HS-27A (cell line): ENCODE measurements around the gene MFSD6.
"Not testable (repeated sequence)": the region's sequence is repeated elsewhere in the genome, so short reads cannot be mapped to it uniquely, and the experiment has no call there.

Experiments used
- DNase-seq: peaks from one replicate; pipeline ENCODE4 v3.0.0-alpha.2; 2012; ENCODE audit warnings: low read depth, missing footprints

Gene MFSD6

DNA sequence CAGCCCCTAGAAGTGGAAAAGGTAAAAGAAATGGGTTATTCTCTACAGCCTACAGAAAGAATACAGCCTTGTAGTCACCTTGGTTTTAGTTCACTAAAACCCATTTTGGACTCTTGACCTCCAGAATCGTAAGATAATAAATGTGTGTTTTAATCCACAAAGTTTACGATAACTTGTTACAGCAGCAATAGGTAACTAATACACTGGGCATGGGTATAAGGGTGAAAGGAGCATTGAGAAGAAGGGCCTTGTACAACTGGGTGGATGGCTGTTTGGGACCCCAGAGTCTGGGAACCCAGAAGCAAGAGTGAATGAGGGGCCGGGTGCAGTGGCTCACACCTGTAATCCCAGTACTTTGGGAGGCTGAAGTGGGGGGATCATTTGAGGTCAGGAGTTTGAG is 2.2 kb upstream of the MFSD6 start:
- DNase-seq, result no peak

DNA sequence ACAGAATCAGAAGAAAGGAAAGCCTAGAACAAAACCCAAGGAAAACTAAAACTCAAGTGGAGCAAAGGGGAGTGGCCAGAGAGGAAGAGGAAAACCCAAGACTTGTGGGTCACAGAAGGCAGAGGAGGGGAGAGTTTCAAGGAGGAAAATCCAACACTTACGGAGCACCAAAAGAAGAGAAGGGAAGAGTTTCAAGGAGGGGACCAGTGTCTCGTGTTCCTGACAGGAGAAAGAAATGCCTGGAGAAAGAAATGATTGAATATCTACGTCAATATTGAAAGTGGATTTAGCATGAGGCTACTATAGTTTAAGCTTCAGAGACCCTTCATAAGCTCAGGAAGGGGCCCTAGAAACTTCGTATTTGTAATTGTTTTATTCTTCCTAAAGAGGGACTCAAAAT is 1.4 kb upstream of the MFSD6 start:
- DNase-seq, result no peak

DNA sequence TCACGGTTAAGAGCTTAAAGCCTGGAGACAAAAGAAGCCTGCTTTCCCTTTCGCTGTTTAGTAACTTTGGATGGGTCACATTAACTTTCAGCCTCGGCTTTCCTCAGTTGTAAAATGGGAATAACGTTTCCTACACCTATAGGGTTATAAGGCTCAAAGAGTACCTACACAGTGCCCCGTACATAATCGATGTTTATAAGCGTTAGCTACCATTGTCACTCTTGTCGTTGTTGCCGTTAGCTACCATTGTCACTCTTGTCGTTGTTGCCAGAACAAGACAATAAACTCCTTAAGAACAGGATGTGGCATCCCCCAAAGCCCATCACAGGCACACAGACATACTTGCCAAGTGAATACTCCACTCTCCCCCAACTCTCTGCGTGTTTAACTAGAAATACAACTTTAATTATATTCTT is 901 bp upstream of the MFSD6 start:
- DNase-seq, result no peak

DNA sequence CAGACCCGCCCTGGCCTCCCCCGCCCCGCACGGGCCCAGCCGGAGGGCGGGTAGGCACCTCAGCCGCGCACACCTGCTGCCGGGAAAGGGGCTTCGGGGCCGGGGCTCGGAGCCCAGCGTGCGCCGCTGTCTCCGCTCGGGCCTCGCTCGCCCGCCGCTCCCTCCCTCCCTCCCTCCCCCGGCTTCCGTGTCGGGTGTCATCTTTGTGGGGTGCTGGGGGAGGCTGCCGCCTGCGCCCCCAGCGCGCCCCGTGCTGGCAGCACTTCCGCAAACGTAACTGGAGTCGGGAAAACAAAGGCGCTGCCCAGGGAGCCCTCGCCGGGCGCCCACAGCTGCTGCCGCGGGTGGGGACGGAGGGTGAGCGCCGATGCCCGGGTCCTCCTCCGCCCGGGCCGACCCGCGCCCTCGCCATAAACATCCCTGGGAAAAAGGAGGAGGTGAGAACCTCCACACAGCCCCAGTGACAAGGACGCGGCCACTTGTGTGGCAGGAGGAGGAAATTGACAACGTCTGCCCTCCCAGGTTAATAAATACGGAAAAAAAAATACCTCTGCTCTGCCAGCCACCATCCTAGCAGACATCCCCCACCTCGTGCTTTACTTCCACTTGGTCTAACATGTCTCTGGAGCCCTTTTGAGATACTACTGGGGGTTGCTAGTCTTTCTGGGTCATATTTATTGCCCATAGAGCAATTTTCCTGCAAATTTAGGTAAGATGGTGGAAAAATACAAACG is 550 bp downstream of the MFSD6 start:
- peak; percentile 3 for DNase-seq

DNA sequence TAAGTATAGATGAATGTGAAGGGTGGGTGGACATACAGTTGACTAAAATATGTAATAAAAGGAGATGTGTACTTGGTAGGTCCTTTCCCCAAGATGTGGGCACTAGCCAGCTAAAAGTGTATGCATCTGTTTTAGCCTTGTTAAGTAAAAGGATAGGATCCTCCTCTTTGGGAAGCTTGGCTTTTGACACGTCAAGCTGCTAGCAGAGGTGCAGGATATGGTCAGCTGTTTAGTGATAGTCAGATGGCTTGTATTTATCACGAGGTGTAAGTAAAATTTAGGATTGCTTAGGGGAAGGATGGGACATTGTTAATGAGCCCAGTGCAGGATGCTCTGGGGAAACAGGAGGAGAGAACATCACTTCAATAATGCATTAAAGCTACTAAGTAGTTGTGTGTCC is 1.5 kb downstream of the MFSD6 start:
- DNase-seq, result no peak

DNA sequence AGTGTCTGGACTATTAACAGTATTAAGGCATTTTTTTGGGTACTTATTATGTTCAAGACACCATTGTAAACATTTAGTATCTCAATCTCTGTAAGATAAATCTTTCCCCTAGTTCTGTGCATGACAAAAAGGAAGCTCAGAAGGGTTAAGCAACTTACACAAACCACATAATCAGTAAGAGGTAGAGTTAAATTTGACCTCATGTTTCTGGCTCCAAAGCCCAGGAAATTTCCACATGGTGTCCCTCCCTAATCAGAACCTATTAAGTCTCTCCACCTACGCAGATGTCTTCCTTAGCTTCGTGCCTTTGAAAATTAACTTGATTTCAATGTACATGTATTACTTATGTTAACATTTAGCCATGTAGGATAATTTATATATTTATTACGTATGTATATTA is 2.0 kb downstream of the MFSD6 start:
- no peak for DNase-seq

DNA sequence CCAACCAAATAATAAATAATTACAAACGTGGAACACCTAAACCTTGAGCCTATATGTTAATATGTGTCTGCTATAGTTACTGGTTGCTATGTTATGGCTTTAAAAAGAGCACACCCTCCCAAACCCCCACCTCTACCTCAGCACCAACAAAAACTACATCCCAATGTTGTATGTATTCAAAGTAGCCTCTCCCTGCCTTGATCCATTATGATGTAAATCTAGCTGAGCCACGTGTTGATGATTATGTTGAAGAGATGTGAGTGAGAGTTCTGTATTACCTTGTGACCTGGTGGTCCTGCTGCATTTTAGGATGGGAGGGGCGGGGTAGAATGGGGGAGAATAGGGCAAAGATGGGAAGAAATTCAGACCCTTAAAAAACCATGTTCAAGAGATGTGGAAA is 4.8 kb downstream of the MFSD6 start:
- DNase-seq, result no peak

DNA sequence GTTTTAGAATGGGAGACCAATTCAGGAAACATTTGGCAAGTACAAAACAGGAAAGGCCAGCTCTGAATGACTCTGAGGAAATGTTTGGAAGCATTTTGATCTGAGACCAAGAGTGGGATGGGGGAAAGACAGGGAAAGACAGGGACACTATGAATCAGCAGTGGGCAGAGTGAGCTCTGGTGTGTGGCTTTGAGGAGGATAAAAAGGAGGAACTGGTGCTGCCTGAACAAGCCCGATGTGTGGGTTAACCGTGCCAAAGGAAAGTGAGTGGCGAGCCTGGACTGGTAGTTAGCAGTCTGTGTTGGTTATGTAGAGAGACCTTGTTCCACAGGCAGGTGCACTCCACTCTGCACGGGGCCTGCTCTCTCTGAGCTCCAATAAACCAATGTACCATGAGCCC is 5.3 kb downstream of the MFSD6 start:
- DNase-seq, result no peak

DNA sequence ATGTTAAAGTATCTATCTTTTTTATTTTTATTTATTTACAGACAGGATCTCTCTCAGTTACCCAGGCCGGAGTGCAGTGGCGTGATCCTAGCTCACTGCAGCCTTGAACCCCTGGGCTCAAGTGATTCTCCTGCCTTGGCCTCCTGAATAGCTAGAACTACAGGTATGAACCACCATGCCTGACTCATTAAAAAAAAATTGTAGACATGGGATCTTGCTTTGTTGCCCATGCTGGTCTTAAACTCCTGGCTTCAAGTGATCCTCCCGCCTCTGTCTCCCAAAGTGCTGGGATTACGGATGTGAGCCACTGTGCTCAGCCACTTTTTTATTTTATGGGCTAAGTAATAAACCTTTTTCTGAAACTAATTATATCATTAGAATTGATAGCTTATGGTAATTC is 7.1 kb downstream of the MFSD6 start:
- no peak for DNase-seq

DNA sequence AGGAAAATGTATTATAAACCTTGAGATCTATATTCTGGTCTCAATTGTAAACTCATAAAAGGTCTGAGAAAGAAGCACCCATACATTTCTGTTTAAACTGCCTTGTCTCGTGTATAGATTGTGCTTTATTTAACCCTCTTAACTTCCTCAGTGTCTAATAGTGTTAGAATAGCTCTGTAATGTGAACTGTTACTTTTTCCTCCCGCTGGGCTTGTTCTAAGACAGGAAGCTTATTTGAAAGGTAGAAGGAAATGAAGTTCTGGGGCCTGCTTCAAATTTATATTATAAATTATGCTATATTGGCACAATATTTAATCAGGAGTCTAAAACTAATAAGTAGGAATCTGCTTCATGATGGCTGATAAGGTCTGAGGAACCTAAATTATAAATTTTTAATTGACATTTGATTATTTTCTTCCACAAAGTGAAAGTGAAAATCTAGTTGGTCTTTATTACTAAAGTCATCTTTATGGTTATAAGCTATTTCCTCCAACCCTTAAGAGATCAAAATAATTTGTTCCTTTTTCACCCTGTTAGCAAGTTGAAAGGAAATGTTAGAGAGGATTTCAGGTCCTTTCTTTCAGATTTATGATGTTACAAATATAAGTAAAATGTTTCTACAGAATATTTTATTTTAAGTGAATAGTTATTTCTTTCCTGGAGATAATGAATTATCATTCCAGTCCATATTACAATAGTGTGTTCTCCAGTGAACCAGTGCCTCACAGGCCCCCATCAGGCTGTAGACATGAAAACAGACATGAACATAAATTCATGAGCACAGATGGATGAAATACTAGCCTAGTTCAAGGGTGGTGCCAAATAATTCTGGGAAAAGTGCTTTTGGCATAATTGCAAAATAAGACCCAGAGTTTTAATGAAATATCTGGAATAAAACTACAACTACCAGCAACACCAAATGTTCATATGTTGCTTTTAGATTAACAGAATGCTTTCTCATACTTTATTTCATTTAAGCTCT is 7.9 kb downstream of the MFSD6 start:
- DNase-seq, result no peak

DNA sequence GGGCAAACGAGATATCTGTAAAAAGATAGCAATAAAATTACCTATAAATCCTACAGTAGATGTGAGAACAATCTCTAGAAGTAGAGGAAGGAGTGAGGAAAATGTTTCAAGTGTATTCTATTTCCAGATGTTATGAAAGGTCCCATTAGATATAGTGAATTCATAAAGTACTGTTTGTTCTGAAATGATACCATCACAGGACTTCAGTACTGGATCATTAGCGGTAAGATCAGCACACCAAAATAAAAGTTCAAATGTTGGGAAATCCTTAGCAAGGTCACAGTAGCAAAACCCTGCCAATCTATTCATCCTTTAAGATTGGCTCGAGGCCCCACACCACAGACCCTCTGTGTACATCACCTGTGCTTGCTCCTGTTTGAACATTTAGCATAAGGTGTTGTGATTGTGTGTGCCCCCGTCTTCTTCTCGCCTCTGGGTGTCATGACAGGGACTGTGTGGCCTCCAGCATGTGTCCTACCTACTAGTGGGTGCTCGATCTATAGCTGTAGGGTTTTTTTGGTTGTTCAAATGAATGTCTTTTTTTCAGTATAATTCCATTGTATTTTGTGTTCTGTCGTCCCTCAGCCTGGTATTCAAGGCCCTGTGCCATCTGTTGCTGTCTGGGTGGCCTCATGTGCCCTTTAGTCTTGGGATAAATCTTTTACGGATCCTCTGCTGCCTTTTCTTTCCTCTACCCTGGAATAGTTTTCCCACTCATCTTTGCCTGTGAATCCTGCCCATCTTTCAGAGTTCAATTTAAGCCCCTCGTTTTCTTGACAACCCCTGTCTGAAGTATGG is 9.1 kb downstream of the MFSD6 start:
- no peak for DNase-seq

DNA sequence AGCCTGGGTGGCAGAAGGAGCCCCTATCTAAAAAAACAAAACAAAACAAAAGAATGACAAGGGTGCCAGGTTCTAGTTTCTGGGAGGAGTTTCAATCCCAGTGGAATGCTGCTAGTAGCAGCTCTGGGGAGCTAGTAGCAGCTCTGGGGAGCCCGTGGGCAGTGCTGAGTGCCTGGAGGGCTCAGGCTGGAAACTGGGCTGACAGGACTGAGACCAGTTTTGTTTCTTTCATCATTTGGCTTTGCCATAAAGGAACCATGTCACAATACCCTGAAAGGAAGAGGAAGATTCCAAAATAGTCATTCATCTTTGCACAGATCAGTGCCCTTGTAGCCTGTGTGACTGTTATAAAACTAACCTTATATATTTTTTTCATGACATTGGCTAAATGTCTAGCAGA is 10.6 kb downstream of the MFSD6 start:
- DNase-seq, result no peak

DNA sequence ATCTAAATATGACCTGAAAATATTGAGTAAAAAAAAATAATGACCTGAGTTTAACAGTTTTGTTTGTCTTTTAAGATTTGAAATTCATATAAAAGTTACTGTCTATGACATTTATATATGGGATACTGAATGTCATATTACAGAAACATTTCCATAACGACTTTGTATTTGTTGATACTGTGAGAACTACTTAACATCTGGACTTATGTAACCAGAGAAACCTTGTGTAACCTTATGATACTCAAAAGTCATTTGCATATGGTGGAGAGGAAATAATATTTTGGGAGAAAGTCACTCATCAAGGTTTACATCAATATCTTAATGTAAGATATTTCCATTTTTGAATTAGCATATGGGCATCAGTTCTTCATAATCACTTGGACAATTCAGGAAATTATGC is 12.6 kb downstream of the MFSD6 start:
- no peak for DNase-seq

DNA sequence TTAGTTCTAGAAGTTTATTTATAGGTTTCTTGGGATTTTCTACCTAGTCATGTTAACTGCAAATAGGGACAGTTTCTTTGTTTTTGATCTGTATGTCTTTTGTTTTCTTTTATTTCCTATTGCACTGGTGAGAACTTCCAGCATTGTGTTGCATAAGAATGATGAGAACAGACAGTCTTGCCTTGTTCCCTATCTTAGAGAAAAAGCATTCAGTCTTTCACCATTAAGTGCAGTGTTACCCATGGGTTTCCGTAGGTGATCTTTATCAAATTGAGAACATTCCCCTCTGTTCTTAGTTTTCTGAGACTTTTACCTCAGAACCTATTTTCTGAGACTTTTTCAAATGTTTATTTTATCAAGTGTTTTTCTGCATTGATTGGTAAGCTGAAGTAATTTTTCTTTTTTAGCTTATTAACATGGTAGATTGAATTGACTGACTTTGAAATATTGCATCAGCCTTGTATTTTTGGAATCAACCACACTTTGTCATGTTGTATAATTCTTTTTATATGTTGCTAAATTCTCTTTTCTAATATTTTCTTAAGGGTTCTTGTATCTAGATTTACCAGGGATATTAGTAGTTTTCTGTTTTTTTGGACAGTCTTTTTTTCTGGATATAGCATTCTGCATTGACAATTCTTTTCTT is 17.2 kb downstream of the MFSD6 start:
- no peak for DNase-seq

DNA sequence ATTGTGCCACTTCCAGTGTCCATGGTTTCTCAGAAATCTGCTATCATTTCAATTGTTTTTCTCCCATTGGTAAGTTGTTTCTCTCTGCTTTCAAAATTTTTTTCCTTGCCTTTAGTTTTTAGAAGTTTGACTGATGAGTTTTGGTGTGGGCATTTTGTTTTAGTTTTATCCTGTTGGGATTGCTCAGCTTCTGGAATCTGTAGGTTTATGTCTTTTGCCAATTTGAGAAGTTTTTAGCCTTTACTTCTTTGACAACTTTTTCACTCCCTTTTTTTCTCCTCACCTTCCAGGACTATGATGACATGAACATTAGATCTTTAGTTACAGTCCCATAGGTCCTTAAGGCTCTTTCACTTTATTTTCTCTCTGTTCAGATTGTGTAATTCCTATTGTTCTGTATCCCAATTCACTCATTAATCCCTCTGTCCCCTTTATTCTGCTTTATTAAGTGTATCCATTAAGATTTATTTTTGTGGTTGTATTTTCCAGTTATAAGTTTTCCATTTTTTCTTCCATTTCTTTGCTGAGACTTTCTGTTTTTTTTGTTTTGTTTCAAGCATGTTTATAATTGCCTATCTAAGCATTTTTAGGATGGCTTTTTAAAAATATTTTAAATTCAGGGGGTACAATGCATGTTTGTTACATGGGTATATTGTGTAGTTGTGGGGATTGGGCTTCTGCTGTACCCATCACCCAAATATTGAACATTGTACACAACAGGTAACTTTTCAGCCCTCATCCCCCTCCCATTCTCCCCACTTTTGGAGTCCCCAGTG is 17.9 kb downstream of the MFSD6 start:
- DNase-seq, result no peak

DNA sequence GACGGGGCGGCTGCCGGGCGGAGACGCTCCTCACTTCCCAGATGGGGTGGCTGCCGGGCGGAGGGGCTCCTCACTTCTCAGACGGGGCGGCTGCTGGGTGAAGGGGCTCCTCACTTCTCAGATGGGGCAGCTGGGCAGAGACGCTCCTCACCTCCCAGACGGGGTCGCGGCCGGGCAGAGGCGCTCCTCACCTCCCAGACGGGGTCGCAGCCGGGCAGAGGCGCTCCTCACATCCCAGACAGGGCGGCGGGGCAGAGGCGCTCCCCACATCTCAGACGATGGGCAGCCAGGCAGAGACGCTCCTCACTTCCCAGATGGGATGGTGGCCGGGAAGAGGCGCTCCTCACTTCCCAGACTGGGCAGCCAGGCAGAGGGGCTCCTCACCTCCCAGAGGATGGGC is 22.7 kb downstream of the MFSD6 start:
- not testable (repeated sequence) for DNase-seq

DNA sequence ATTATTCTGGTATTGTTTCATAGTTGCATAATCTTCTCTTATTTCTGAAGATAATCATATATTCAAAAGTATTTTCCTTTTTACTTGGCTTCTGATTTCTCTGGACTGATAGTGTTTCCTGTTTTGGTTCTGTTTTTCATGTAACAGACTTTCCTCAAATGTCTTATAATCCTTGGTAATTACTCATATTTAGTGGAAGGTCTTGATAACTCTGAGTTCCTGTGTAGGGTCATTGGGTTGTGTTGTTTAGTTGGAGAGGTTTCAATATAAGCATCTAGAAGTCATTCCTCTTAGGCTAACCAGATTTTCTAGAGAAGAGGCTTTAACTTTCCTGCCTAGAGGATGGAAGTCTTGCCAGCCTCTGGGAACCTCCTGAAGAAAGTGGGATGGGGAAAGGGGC is 23.8 kb downstream of the MFSD6 start:
- no peak for DNase-seq

DNA sequence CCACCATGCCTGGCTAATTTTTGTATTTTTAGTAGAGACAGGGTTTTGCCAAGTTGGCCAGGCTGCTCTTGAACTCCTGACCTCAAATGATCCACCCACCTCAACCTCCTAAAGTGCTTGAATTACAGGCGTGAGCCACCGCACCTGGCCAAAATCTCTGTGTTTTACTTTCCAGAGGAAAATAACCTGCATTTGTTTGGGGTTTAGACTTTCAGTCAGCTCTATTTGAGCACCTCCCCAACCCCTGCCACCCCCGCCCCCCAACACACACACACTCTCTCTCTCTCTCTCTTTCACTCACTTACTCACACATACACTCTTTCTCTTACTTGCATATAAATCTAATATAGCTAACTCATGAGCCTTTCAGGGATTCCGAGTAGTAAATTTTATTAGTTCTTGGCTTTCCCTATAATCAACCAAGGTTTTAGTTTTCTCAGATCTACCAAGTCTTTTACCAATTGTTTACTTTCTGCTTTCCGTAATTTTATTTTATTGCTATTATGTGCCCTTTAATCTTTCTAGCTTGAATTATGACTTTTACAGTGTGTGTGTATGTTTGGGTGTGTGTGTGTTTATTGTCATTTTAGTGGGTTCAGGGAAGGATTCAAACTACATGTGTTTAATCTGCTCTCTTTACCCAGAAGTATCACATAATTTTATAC is 24.5 kb downstream of the MFSD6 start:
- no peak for DNase-seq

DNA sequence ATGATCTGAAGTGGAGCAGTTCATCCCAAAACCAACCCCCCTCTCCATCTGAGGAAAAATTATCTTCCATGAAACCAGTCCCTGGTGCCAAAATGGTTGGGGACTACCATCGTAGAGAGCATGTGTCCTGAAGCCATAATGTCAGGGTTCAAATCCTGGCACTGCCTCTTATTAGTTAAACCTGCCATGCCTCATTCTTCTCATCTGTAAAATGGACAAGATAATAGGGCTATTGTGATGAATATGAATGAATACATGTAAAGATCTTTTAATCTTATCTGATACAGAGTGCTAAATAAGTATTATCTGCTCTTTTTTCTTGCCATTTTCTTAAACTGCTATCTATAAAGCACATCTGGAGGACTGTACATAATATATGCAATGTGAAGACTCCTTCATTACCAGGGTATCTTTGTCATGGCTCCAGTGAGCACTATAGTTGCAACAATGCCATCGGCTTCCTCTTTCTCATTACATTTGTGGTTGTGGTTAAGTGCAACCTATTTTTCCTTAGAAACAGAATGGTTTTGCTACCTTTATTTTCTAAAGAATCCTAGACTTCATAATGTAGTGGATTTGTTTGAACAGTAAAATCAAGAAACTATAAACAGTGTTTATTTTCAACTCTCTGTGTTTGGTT is 27.0 kb downstream of the MFSD6 start:
- no peak for DNase-seq

DNA sequence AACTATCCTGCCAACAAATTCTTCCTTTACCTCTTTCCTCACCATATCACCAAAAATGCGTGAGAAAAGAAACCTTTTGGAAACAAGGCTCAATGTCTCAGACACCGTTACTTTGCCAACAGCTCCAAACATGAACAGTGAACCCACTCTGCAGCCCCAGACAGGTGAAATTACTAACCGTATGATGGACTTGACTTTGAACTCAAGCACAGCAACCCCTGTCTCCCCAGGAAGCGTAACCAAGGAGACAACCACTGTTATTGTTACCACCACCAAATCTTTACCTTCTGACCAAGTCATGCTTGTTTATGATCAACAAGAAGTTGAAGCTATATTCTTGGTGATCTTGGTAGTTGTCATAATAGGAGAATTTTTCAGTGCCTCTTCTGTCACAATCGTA is 28.4 kb downstream of the MFSD6 start:
- no peak for DNase-seq
